Right renal cortex interstitium (tissue), 3 donors: ENCODE results near the gene SLC26A8. TPM values are rescaled to one million over a fixed set of nuclear protein-coding genes. Genes with fewer than 3 reads are reported as not detected.
"Not testable (repeated sequence)": the region's sequence is repeated elsewhere in the genome, so short reads cannot be mapped to it uniquely, and the experiment has no call there.

Experiments
- DNase-seq, 3 donors: peaks; one replicate each; pipeline ENCODE4 v3.0.0-alpha.2; 2013; ENCODE audit warnings: low read depth in 3 of 3, low spot score in 2 of 3
- polyA plus RNA-seq, 3 donors: library from polyadenylated mRNA; unstranded; fragments of 120-200 nt; gene quantifications; one replicate each; pipeline ENCODE4 v1.2.1, GENCODE V29; 2013; ENCODE audit not compliant: insufficient read length in 3 of 3

SLC26A8 gene
- polyA plus RNA-seq, 3 donors = 0.27 to 0.67 (median 0.32) TPM

- DNase-seq = no peak
Measured at GRCh38 chr6:36020154-36020553, 4.3 kb downstream of the SLC26A8 start.

GRCh38 chr6:36019167-36019566 is 5.3 kb downstream of the SLC26A8 start:
- DNase-seq = no peak

GRCh38 chr6:36018339-36018738 is 6.1 kb downstream of the SLC26A8 start:
- DNase-seq = no peak

- no peak for DNase-seq
Measured at GRCh38 chr6:36015666-36016065, 8.8 kb downstream of the SLC26A8 start.

- no peak for DNase-seq
Measured at GRCh38 chr6:36000451-36000850, 24.0 kb downstream of the SLC26A8 start.

- no peak for DNase-seq
Measured at GRCh38 chr6:35993150-35993549, 31.3 kb downstream of the SLC26A8 start.

GRCh38 chr6:35988047-35988446 is 36.4 kb downstream of the SLC26A8 start:
- DNase-seq = not testable (repeated sequence)

GRCh38 chr6:35984701-35985100 is 39.7 kb downstream of the SLC26A8 start:
- DNase-seq = no peak

- DNase-seq = no peak
Measured at GRCh38 chr6:35980991-35981645, 43.3 kb downstream of the SLC26A8 start.

- DNase-seq = not testable (repeated sequence)
Measured at GRCh38 chr6:35980126-35980525, 44.3 kb downstream of the SLC26A8 start.

- DNase-seq = no peak
Measured at GRCh38 chr6:35977308-35977707, 47.1 kb downstream of the SLC26A8 start.

- no peak for DNase-seq
Measured at GRCh38 chr6:35973670-35974222, 50.7 kb downstream of the SLC26A8 start.

GRCh38 chr6:35972471-35973367 is 51.7 kb downstream of the SLC26A8 start:
- no peak for DNase-seq

GRCh38 chr6:35970181-35970580 is 54.3 kb downstream of the SLC26A8 start:
- no peak for DNase-seq

GRCh38 chr6:35969646-35970045 is 54.8 kb downstream of the SLC26A8 start:
- no peak for DNase-seq

- DNase-seq = no peak
Measured at GRCh38 chr6:35968821-35969220, 55.6 kb downstream of the SLC26A8 start.

- no peak for DNase-seq
Measured at GRCh38 chr6:35967076-35967774, 57.2 kb downstream of the SLC26A8 start.

- no peak for DNase-seq
Measured at GRCh38 chr6:35962779-35963560, 61.5 kb downstream of the SLC26A8 start.

GRCh38 chr6:35960187-35960586 is 64.3 kb downstream of the SLC26A8 start:
- DNase-seq = no peak

- DNase-seq = no peak
Measured at GRCh38 chr6:35955970-35956369, 68.5 kb downstream of the SLC26A8 start.
